Measurements from ENCODE around the gene YEATS4. TPM values are rescaled to one million over a fixed set of nuclear protein-coding genes. Genes with fewer than 3 reads are reported as not detected.

YEATS4 gene
- polyA plus RNA-seq, 3 donors, result 25.3 to 36.3 (median 34.1) TPM

DNA sequence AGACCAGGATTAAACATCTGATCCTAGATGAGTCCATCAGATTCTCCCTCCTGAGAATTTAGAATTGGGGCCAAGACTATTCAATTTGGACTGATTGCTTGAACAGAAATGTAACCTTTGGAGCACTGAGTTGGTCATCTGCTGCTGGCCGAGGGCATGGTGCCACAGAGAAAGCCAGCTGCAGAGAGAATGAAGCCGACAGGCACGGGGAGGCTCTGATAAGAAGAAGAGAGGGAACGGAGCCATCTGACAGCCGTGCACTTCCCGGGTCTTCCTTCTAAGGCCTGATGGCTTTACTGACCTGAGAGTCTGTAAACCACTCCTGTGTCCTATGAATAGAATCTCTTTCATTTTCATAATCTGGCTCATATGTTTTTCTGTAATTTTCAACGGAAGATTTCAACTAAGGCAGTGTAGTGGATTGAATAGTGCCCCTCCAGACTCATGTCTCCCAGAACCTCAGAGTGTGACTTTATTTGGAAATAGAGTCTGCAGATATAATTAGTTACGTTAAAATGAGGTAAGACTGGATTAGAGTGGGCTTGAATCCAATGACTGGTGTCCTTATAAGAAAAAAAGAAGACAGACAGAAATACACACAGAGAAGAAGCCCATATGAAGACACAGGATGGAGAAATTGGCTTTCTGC, 71.5 kb downstream of the YEATS4 start:
- no peak for DNase-seq (ENCODE audit: low read depth in 3 of 3, low spot score in 2 of 3)

DNA sequence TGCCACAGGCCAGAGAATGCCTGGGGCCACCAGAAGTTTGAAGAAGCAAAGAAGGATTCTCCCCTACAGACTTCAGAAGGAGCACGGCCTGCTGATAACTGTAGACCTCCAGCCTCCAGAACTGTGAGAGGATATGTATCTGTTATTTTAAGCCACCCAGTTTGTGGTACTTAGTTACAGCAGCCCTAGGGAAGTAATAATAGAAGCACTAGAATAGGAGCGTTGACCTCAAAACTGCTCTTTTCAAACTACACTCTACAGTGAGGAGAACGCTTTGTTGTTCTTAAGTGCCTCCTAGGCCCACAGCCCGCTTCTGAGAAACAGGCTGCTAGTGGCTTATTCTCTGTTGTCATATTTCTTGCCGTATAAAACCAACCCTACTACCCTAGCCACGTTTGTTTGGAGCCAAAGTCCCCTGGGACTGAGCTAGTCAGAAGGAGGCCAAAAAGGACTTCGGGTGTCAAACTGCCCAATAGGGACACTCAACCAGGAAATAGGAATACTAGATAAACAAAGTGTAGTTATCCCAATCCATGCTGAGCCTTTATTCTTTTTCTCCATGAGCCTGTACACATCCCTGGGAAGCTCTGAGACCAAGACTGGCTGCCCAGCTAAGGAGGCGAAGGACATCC, 72.2 kb downstream of the YEATS4 start:
- DNase-seq (ENCODE audit: low read depth in 3 of 3, low spot score in 2 of 3), result no peak

DNA sequence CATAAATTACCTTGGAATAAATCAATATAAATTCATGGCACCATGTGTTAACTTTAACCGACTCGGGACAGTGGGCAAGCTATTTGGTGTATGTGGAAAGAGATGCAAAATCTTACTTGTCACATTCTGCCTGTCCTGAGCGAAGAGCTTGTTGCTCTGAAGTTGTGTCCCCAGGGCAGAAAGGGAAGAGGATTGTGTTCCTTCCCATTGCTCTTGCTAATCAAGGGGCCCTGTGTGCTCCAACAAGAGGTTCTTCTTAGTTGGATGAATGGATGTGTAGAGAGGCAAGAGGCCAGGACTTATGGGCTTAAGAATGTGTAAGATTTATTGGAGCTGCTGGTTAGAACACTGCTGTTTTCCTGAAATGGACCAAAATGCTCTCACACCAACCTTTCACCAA, 74.1 kb downstream of the YEATS4 start:
- no peak for DNase-seq (ENCODE audit: low read depth in 3 of 3, low spot score in 2 of 3)

DNA sequence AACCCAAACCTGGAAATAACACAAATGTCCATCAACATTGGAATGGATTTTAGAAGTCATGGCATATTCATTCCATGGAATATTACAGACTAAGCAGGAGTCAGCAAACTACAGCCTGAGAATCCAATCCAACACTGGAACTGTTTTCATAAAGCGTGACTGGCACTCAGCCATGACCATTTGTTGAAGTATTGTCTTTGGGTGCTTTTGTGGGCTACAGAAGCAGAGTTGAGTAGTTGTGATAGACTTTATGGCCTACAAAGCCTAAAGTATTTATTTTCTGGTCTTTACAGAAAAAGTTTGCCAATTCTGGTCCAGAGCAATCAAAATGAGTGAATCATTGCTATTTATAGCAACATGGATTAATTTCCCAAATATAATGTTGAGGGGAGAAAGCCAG, 76.1 kb downstream of the YEATS4 start:
- DNase-seq (ENCODE audit: low read depth in 3 of 3, low spot score in 2 of 3), result no peak

DNA sequence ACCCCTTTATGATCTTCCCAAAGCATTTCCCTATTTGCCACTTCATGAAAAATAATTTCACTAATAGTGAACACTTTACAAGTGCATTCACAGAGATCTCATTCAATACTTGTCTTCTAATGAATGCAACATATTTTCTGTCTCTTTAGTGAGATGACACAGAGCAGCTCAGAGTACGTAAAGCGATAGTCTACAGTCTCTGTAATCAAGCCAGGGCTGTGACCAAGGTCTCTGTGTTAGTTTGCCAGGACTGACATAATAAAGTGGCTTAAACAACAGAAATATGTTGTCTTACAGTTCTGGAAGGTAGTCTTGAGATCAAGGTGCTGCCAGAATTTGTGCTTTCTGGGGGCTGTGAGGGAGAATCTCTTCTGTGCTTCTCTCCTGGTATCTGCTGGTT, 77.5 kb downstream of the YEATS4 start:
- DNase-seq (ENCODE audit: low read depth in 3 of 3, low spot score in 2 of 3), result no peak

DNA sequence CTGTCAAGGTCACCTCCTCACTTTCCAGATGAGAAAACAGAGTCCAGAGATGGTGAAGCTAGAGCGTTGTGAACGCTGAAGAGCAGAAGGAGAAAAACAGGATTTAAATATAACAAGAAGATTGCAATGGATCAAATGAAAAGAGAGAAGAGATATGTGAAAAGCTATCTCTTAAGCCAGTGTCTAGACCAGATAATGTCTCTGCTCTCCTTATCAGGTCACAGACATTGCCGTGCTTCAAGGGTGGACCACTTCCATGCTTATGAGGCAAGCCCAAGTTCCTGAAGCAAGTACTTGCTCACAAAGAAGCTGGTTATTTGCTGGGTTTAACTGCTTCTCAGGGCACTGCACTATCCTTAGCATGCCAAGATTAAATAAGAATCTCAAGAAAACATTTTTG, 79.0 kb downstream of the YEATS4 start:
- no peak for DNase-seq (ENCODE audit: low read depth in 3 of 3, low spot score in 2 of 3)

DNA sequence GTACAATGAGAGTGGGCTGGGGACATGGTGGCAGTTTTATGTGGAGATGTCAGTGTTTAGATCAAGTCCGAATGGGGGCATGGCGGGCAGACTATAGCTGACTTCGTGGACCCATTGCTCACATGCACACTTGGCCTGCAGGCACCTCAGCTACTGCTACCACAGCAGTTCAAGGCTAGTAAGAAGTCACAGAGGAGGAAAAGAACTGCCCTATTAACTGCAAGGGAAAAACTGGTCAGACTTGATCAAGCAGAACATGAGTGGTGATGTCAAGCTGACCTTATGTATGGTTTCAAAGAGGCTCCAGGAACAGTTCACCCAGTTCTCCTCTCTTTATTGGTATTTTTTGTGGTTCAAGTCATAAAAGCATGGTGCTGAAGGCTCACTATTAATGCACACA, 80.5 kb downstream of the YEATS4 start:
- DNase-seq (ENCODE audit: low read depth in 3 of 3, low spot score in 2 of 3), result no peak

Other genes starting within 250 kb of the YEATS4 start
- gene CPSF6, start 120.2 kb upstream of the YEATS4 start, polyA plus RNA-seq (ENCODE audit: insufficient read length in 3 of 3), result 100 to 1,000 TPM in 2 of 3 donors, 10 to 100 TPM in 1; 95.9 to 104 (median 103) TPM
- 10 to 100 TPM; 21.5 to 32.9 (median 30.5) TPM for gene LYZ, start 11.4 kb upstream of the YEATS4 start, polyA plus RNA-seq (ENCODE audit: insufficient read length in 3 of 3)
- gene FRS2, start 110.6 kb downstream of the YEATS4 start, polyA plus RNA-seq (ENCODE audit: insufficient read length in 3 of 3), result 10 to 100 TPM; 42.5 to 45.5 (median 45.2) TPM
- gene CCT2, start 225.7 kb downstream of the YEATS4 start, polyA plus RNA-seq (ENCODE audit: insufficient read length in 3 of 3), result 100 to 1,000 TPM; 265 to 268 (median 267) TPM

All from right renal cortex interstitium (tissue), 3 donors.